ENCODE results near the gene LLPH. TPM values are rescaled to one million over a fixed set of nuclear protein-coding genes. Genes with fewer than 3 reads are reported as not detected.

Gene LLPH
- total RNA-seq, 1 donor from 2014 or later, result 14.4 TPM

- H3K27ac Mint-ChIP-seq (ENCODE audit: unreplicated experiment), result no peak overlapping the region
- peaks cover 2% of the 10 kb centered on the region for H3K9me3 Mint-ChIP-seq (ENCODE audit: unreplicated experiment)
- no peak overlapping the region for H3K4me3 Mint-ChIP-seq (ENCODE audit: unreplicated experiment)
- H3K27me3 Mint-ChIP-seq (ENCODE audit: unreplicated experiment), result no peaks in the 10 kb centered on the region
- H3K36me3 Mint-ChIP-seq (ENCODE audit: unreplicated experiment), result peaks cover 5% of the 10 kb centered on the region
- H3K4me1 Mint-ChIP-seq (ENCODE audit: low read depth, unreplicated experiment), result peaks cover 2% of the 10 kb centered on the region
- peak; percentile 19 for TF ChIP-seq CTCF (IDR thresholded peaks at IDR 0.05; ENCODE audit: partially characterized antibody, unreplicated experiment)
- DNase-seq, result no peak
These were observed 27.3 kb downstream of the LLPH start for GRCh38 chr12:66103016-66103913.

GRCh38 chr12:66092559-66093269 is 37.8 kb downstream of the LLPH start:
- Mint-ChIP-seq H3K4me3 (ENCODE audit: unreplicated experiment) (no peak overlapping the region), H3K27me3 (ENCODE audit: unreplicated experiment) (no peaks in the 10 kb centered on the region), H3K4me1 (ENCODE audit: low read depth, unreplicated experiment) (no peaks in the 10 kb centered on the region), H3K36me3 (ENCODE audit: unreplicated experiment) (no peaks in the 10 kb centered on the region), H3K27ac (ENCODE audit: unreplicated experiment) (no peak overlapping the region), H3K9me3 (ENCODE audit: unreplicated experiment) (no peaks in the 10 kb centered on the region)
- no peak for DNase-seq
- no peak for TF ChIP-seq CTCF (IDR thresholded peaks at IDR 0.05; ENCODE audit: partially characterized antibody, unreplicated experiment)

GRCh38 chr12:66090157-66090556 is 40.4 kb downstream of the LLPH start:
- no peak overlapping the region for H3K4me3 Mint-ChIP-seq (ENCODE audit: unreplicated experiment)
- H3K4me1 Mint-ChIP-seq (ENCODE audit: low read depth, unreplicated experiment), result no peaks in the 10 kb centered on the region
- no peak for DNase-seq
- H3K27ac Mint-ChIP-seq (ENCODE audit: unreplicated experiment), result no peak overlapping the region
- no peaks in the 10 kb centered on the region for H3K9me3 Mint-ChIP-seq (ENCODE audit: unreplicated experiment)
- no peaks in the 10 kb centered on the region for H3K36me3 Mint-ChIP-seq (ENCODE audit: unreplicated experiment)
- no peak for TF ChIP-seq CTCF (IDR thresholded peaks at IDR 0.05; ENCODE audit: partially characterized antibody, unreplicated experiment)
- H3K27me3 Mint-ChIP-seq (ENCODE audit: unreplicated experiment), result no peaks in the 10 kb centered on the region

- peak; percentile 70 for DNase-seq
- Mint-ChIP-seq H3K27ac (ENCODE audit: unreplicated experiment) (no peak overlapping the region), H3K4me3 (ENCODE audit: unreplicated experiment) (no peak overlapping the region), H3K4me1 (ENCODE audit: low read depth, unreplicated experiment) (no peaks in the 10 kb centered on the region), H3K36me3 (ENCODE audit: unreplicated experiment) (no peaks in the 10 kb centered on the region), H3K9me3 (ENCODE audit: unreplicated experiment) (no peaks in the 10 kb centered on the region), H3K27me3 (ENCODE audit: unreplicated experiment) (no peaks in the 10 kb centered on the region)
- peak; percentile 61 for TF ChIP-seq CTCF (IDR thresholded peaks at IDR 0.05; ENCODE audit: partially characterized antibody, unreplicated experiment)
These were observed 43.1 kb downstream of the LLPH start for GRCh38 chr12:66087365-66087943.
